Loucy (cell line): Measurements from ENCODE around the gene EDIL3.

Source experiments
- H2AFZ ChIP-seq: fragments of 200-600 bp; sonication (generic); 2 replicates; pipeline ENCODE4 v1.6.0; 2016; ENCODE audit warnings: antibody characterized with exemption, mild to moderate bottlenecking, low read length, moderate library complexity
- H3F3A ChIP-seq: fragments of 200-600 bp; 2 replicates; pipeline ENCODE4 v1.6.0; 2016; ENCODE audit warnings: antibody characterized with exemption, low read depth, mild to moderate bottlenecking
- H3K27me3 ChIP-seq: fragments of 200-600 bp; sonication (generic); 2 replicates; pipeline ENCODE4 v1.6.1; 2014; ENCODE audit warnings: low read length, mild to moderate bottlenecking; ENCODE audit not compliant: insufficient read depth, poor library complexity, severe bottlenecking
- H3K36me3 ChIP-seq: fragments of 200-600 bp; sonication (generic); 2 replicates; pipeline ENCODE4 v1.6.1; 2016; ENCODE audit warnings: low read length; ENCODE audit not compliant: insufficient read depth
- H3K4me1 ChIP-seq: fragments of 200-600 bp; sonication (generic); 2 replicates; pipeline ENCODE4 v1.5.1; 2014; ENCODE audit warnings: low read length, mild to moderate bottlenecking; ENCODE audit not compliant: insufficient read depth, poor library complexity, severe bottlenecking
- H3K4me2 ChIP-seq: fragments of 200-600 bp; sonication (generic); 2 replicates; pipeline ENCODE4 v1.6.0; 2014; ENCODE audit warnings: antibody characterized with exemption, low read length, low read depth, mild to moderate bottlenecking; ENCODE audit not compliant: poor library complexity, severe bottlenecking
- H3K4me3 ChIP-seq: fragments of 200-600 bp; sonication (generic); 2 replicates; pipeline ENCODE4 v1.5.1; 2014; ENCODE audit warnings: low read length, mild to moderate bottlenecking, mixed read lengths; ENCODE audit not compliant: poor library complexity, severe bottlenecking
- H3K79me2 ChIP-seq: fragments of 200-600 bp; sonication (generic); 2 replicates; pipeline ENCODE4 v1.6.1; 2014; ENCODE audit warnings: low read length; ENCODE audit not compliant: insufficient read depth
- H3K9ac ChIP-seq: fragments of 200-600 bp; sonication (generic); 2 replicates; pipeline ENCODE4 v1.6.0; 2014; ENCODE audit warnings: mild to moderate bottlenecking, low read depth, low read length, moderate library complexity; ENCODE audit not compliant: poor library complexity, severe bottlenecking
- H3K9me2 ChIP-seq: fragments of 200-600 bp; sonication (generic); replicated peaks from 2 replicates; pipeline ENCODE4 v1.6.1; 2016; ENCODE audit warnings: low read depth, low read length, mixed read lengths
- H3K9me3 ChIP-seq: fragments of 200-600 bp; sonication (generic); 2 replicates; pipeline ENCODE4 v1.6.1; 2014; ENCODE audit warnings: mild to moderate bottlenecking, antibody characterized with exemption, low read length, low read depth; ENCODE audit not compliant: insufficient read depth
- H4K20me1 ChIP-seq: fragments of 200-600 bp; sonication (generic); 2 replicates; pipeline ENCODE4 v1.6.0; 2014; ENCODE audit warnings: antibody characterized with exemption, low read length, mild to moderate bottlenecking; ENCODE audit not compliant: insufficient read depth, poor library complexity, severe bottlenecking
- EZH2phosphoT487 ChIP-seq: fragments of 200-600 bp; IDR thresholded peaks from 2 replicates; pipeline ENCODE4 v1.6.1; 2018; ENCODE audit warnings: antibody characterized with exemption, mild to moderate bottlenecking, moderate library complexity, borderline replicate concordance
- TF ChIP-seq, protein P1 (sequence below): fragments of 200-600 bp; sonication (generic); conservative IDR thresholded peaks from 2 replicates; pipeline ENCODE4 v1.5.1; 2014; ENCODE audit warnings: mild to moderate bottlenecking, antibody characterized with exemption, low read length

EDIL3 gene

DNA sequence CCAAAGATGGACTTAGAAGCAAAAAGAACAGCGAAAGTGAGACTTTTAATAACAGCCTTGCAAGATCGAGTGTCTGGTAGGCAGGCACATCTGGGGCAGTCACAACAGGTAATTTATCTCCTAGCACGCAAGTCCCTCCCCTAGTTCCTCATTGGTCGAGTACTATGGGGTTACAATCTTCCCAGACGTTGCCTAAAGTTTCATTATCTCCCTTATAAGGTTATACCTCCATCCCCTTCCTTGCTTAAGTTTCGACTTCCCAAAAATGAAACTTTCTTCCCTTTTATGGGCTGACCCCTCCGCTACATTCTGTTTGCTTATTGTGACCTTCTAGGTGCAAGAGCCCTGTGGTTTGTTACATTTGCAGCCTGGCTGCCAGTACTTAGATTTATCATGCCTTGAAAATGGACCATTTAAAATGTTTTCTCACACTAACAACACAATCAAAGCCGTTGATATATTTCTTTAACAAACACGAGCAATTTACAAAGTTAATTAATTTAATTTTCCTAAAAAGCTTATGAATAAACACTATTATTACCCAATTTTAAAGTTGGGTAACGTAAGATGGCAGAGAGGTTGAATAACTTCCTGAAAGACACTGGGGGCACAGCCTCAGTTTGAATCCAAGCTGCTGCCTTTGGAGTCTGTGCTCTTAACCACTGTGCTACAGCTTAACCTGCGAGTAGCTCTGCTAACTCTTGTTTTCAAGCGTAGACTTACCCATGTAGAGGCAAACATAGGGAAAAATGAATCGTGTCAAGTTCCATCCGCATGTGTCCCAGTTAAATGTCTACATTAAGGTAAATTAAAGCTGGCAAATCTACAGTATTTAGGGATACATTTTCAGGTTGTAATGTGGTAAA is 91.7 kb downstream of the EDIL3 start:
- no peaks in the 10 kb centered on the region for H3K79me2 ChIP-seq
- no peaks in the 10 kb centered on the region for H3K27me3 ChIP-seq
- no peaks in the 10 kb centered on the region for H3K9me2 ChIP-seq
- no peak overlapping the region for H3K9ac ChIP-seq
- peaks cover 8% of the 10 kb centered on the region for H3K4me1 ChIP-seq
- H3K9me3 ChIP-seq, result no peaks in the 10 kb centered on the region
- no peak overlapping the region for H3K4me3 ChIP-seq
- TF ChIP-seq, protein P1, sequence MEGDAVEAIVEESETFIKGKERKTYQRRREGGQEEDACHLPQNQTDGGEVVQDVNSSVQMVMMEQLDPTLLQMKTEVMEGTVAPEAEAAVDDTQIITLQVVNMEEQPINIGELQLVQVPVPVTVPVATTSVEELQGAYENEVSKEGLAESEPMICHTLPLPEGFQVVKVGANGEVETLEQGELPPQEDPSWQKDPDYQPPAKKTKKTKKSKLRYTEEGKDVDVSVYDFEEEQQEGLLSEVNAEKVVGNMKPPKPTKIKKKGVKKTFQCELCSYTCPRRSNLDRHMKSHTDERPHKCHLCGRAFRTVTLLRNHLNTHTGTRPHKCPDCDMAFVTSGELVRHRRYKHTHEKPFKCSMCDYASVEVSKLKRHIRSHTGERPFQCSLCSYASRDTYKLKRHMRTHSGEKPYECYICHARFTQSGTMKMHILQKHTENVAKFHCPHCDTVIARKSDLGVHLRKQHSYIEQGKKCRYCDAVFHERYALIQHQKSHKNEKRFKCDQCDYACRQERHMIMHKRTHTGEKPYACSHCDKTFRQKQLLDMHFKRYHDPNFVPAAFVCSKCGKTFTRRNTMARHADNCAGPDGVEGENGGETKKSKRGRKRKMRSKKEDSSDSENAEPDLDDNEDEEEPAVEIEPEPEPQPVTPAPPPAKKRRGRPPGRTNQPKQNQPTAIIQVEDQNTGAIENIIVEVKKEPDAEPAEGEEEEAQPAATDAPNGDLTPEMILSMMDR, result no peak
- no peak for TF ChIP-seq EZH2phosphoT487
- no peak overlapping the region for H2AFZ ChIP-seq
- H3K36me3 ChIP-seq, result no peaks in the 10 kb centered on the region
- no peak overlapping the region for H3K4me2 ChIP-seq
- no peaks in the 10 kb centered on the region for H4K20me1 ChIP-seq
- no peaks in the 10 kb centered on the region for H3F3A ChIP-seq

DNA sequence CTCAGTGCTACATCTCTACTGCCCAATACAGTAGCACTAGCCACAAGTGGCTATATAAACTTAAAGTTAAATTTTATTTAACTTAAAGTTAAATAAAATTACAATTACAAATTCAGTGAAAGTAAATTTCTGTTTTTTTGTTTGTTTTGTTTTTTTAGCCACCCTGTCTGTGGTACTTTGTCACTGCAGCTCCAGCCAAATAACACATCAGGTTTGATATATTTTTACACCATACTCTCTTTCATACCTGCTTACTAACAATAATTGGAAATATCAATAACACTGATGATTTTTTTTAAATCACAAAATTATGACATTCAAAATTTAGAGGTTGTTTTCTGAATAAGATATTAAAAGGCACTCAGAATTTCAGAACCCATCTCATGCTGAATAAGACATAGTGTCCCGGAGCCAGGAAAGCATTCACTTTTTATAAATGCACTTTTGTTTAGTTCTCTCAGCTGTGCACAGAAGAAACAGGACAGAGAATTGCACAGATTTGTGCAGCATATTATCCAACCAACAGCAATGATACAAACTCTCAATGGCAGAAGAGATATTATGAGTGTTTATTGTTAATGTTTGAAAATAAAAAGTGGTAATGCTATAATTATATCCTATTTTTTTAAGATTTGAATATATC is 92.6 kb downstream of the EDIL3 start:
- Histone ChIP-seq H2AFZ (no peak overlapping the region), H3K4me1 (peaks cover 17% of the 10 kb centered on the region), H3K9me2 (no peaks in the 10 kb centered on the region), H4K20me1 (no peaks in the 10 kb centered on the region), H3K9me3 (no peaks in the 10 kb centered on the region), H3F3A (no peaks in the 10 kb centered on the region), H3K4me3 (no peak overlapping the region), H3K36me3 (no peaks in the 10 kb centered on the region), H3K4me2 (no peak overlapping the region), H3K9ac (no peak overlapping the region), H3K27me3 (no peaks in the 10 kb centered on the region), H3K79me2 (no peaks in the 10 kb centered on the region)
- no peak for TF ChIP-seq EZH2phosphoT487
- TF ChIP-seq, protein P1, result no peak

DNA sequence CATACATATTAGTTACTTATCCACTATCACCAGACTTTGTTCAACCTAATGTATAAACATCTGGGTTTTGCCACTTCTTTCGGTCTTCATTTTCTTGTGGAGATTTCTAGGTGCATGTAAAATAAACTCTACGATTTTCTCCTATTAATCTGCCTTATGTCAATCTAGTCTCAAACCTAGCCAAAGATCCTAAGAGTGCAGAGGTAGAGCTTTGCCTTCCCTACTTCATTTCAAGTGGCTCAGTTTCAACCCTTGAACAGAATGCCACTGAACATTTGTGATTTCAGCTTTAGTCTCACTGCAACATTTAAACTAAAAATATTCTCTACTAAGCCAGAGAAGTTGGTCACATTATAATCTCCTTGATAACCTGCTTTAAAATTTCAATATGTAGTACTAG is 94.0 kb downstream of the EDIL3 start:
- Histone ChIP-seq H3K4me2 (no peak overlapping the region), H3K27me3 (no peaks in the 10 kb centered on the region), H3K9me2 (no peaks in the 10 kb centered on the region), H4K20me1 (no peaks in the 10 kb centered on the region), H3K9ac (no peak overlapping the region), H3K9me3 (no peaks in the 10 kb centered on the region), H2AFZ (no peak overlapping the region), H3K79me2 (no peaks in the 10 kb centered on the region), H3K36me3 (no peaks in the 10 kb centered on the region), H3F3A (no peaks in the 10 kb centered on the region), H3K4me1 (peaks cover 22% of the 10 kb centered on the region), H3K4me3 (no peak overlapping the region)
- TF ChIP-seq, protein P1, result no peak
- TF ChIP-seq EZH2phosphoT487, result no peak
